Smooth muscle cell (in vitro differentiated cells): Measurements from ENCODE around the gene MPP2. TPM values are rescaled to one million over a fixed set of nuclear protein-coding genes. Genes with fewer than 3 reads are reported as not detected.

Source experiments
- DNase-seq: peaks from one replicate; lab custom pipeline; 2025; ENCODE audit not compliant: unreplicated experiment; lab: John Stamatoyannopoulos, UW
- H2AFZ ChIP-seq: fragments of 200-600 bp; sonication (generic); 2 replicates; pipeline ENCODE4 v1.6.0; 2016; ENCODE audit warnings: antibody characterized with exemption, low read depth, mild to moderate bottlenecking
- H3F3A ChIP-seq: fragments of 200-600 bp; sonication (generic); 2 replicates; pipeline ENCODE4 v1.6.0; 2017; ENCODE audit warnings: antibody characterized with exemption, low read depth
- H3K27ac ChIP-seq: fragments of 200-600 bp; sonication (generic); 2 replicates; pipeline ENCODE4 v1.5.1; 2016; ENCODE audit warnings: low read depth, mild to moderate bottlenecking
- H3K27me3 ChIP-seq: fragments of 200-600 bp; sonication (generic); 2 replicates; pipeline ENCODE4 v1.6.1; 2016; ENCODE audit warnings: low read depth, mild to moderate bottlenecking
- H3K36me3 ChIP-seq: fragments of 200-600 bp; sonication (generic); 2 replicates; pipeline ENCODE4 v1.5.1; 2016; ENCODE audit warnings: low read depth
- H3K4me1 ChIP-seq: fragments of 200-600 bp; sonication (generic); 2 replicates; pipeline ENCODE4 v1.5.1; 2016; ENCODE audit warnings: low read depth
- H3K4me2 ChIP-seq: fragments of 200-600 bp; sonication (generic); 2 replicates; pipeline ENCODE4 v1.6.0; 2016; ENCODE audit warnings: mild to moderate bottlenecking
- H3K4me3 ChIP-seq: fragments of 200-600 bp; sonication (generic); 2 replicates; pipeline ENCODE4 v1.5.1; 2016; ENCODE audit warnings: mild to moderate bottlenecking
- H3K79me2 ChIP-seq: fragments of 200-600 bp; sonication (generic); 2 replicates; pipeline ENCODE4 v1.6.0; 2016; ENCODE audit warnings: low read depth, mild to moderate bottlenecking
- H3K9ac ChIP-seq: fragments of 200-600 bp; sonication (generic); 2 replicates; pipeline ENCODE4 v1.6.0; 2016; ENCODE audit warnings: low read depth
- H3K9me3 ChIP-seq: fragments of 200-600 bp; sonication (generic); replicated peaks from 2 replicates; pipeline ENCODE4 v1.5.1; 2016; ENCODE audit warnings: low read depth
- H4K20me1 ChIP-seq: fragments of 200-600 bp; sonication (generic); 2 replicates; pipeline ENCODE4 v1.6.0; 2016; ENCODE audit warnings: low read depth
- WGBS: methylation state at CpG from one replicate; pipeline ENCODE4 v1.1.7; 2016; ENCODE audit warnings: low lambda C conversion rate; 5-methylcytosine and 5-hydroxymethylcytosine counted together
- polyA plus RNA-seq: library from polyadenylated mRNA; unstranded; fragments of >200 nt; fragmentation: Nextera tagmentation; extraction: Ambion mirVana; gene quantifications from 2 replicates; pipeline ENCODE4 v1.2.1, GENCODE V29; 2016
- total RNA-seq: library from RNA; depleted of rRNA; stranded (reverse); fragments of >200 nt; gene quantifications from 2 replicates; pipeline ENCODE4 v1.2.3, GENCODE V29; 2014
- TF ChIP-seq, protein P1 (sequence below): fragments of 200-600 bp; sonication (generic); IDR thresholded peaks from 2 replicates; pipeline ENCODE4 v1.5.1; 2017; ENCODE audit warnings: borderline replicate concordance, mild to moderate bottlenecking, antibody characterized with exemption; ENCODE audit not compliant: insufficient read depth, poor library complexity, severe bottlenecking

Gene MPP2
- total and polyA plus RNA-seq, 2 experiments from 2014 or later: 15.4 to 19.4 TPM

DNA sequence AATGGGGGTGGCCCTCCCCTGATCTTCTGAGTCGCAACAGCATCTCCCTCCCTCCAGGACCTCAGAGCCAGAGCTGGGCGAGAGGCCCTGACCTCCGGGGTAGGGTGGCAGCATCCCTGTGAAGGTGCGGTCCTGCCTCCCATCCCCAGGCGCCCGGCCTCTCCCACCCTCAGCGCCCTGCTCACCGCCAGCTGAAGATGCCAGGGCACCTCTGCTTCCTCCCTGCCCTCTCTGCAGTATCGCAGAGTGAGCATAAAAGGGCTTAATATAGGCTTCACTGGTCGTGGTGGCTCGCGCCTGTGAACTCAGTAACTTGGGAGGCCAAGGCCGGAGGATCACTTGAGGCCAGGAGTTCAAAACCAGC is 10.7 kb upstream of the MPP2 start:
- TF ChIP-seq, protein P1, sequence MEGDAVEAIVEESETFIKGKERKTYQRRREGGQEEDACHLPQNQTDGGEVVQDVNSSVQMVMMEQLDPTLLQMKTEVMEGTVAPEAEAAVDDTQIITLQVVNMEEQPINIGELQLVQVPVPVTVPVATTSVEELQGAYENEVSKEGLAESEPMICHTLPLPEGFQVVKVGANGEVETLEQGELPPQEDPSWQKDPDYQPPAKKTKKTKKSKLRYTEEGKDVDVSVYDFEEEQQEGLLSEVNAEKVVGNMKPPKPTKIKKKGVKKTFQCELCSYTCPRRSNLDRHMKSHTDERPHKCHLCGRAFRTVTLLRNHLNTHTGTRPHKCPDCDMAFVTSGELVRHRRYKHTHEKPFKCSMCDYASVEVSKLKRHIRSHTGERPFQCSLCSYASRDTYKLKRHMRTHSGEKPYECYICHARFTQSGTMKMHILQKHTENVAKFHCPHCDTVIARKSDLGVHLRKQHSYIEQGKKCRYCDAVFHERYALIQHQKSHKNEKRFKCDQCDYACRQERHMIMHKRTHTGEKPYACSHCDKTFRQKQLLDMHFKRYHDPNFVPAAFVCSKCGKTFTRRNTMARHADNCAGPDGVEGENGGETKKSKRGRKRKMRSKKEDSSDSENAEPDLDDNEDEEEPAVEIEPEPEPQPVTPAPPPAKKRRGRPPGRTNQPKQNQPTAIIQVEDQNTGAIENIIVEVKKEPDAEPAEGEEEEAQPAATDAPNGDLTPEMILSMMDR: no peak
- peaks cover 47% of the 10 kb centered on the region for H3K27me3 ChIP-seq
- WGBS: 74% methylated on average over 13 of the region's 13 CpGs

DNA sequence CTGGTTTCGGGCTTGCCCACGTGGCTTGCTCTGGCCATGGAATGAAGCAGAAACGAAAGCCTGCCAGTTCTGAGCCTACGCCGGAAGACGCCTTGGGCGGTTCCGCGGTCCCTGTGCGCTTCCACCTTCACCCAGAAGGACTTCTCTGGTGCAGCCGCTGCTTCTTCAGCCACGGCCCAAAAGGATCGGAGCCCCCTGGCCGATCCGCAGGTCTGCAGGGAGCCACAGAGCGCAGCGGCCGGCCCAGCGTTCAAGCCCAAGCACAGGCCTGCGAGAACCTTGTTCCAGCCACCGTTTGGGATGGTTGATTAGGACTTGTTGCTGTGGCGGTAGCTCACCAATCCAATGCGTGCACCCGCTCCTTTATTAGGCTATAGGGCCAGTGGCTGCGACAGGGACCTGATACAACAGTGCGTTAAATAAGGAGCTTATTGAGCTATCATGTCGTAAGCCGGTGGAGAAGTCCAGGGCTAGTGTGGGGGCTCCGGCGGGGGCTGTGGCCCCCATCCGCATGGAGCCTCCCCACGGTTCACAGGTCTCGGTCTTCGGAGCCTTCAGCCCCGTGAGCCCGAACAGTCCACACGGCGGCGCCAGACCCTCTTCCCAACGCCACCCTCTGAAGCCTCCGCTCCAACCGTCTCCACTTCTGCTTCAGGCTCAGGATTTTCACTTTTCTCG is 10.2 kb upstream of the MPP2 start:
- Histone ChIP-seq H3K4me2 (peak overlapping the region; percentile 40), H3K9me3 (no peaks in the 10 kb centered on the region), H3K9ac (no peak overlapping the region), H3K27ac (no peak overlapping the region), H3K79me2 (no peaks in the 10 kb centered on the region), H3F3A (no peaks in the 10 kb centered on the region), H4K20me1 (no peaks in the 10 kb centered on the region), H3K4me1 (no peaks in the 10 kb centered on the region), H3K4me3 (no peak overlapping the region), H3K36me3 (no peaks in the 10 kb centered on the region), H2AFZ (no peak overlapping the region), H3K27me3 (peaks cover 46% of the 10 kb centered on the region)
- DNase-seq: no peak
- TF ChIP-seq, protein P1: peak; percentile 28
- 30% methylated on average over 43 of the region's 43 CpGs for WGBS

More for the DNA sequence above, 10.7 kb upstream of the MPP2 start:
- H3K4me1 ChIP-seq: no peaks in the 10 kb centered on the region
- no peak overlapping the region for H2AFZ ChIP-seq
- no peaks in the 10 kb centered on the region for H3K9me3 ChIP-seq
- no peaks in the 10 kb centered on the region for H3F3A ChIP-seq
- H4K20me1 ChIP-seq: no peaks in the 10 kb centered on the region
- H3K4me3 ChIP-seq: no peak overlapping the region
- no peak for DNase-seq
- no peaks in the 10 kb centered on the region for H3K79me2 ChIP-seq
- no peak overlapping the region for H3K4me2 ChIP-seq
- no peak overlapping the region for H3K27ac ChIP-seq
- no peak overlapping the region for H3K9ac ChIP-seq
- H3K36me3 ChIP-seq: no peaks in the 10 kb centered on the region

DNA sequence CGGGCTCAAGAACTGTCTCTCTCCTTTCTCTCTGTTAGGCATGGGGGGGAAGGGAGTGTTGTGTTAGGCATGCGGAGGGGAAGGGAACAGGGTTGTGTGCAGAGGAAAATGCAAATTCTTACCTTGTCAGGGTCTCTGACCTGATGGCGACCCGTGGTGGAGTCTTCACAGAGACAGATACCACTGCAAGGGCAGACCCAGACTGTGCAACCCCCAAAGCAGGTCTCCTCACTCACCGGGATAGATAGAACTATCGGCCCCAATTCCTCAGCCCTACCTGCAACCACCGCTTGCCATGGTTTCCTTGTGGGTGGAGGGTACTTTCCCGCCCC is 9.6 kb upstream of the MPP2 start:
- TF ChIP-seq, protein P1: no peak
- H3K4me3 ChIP-seq: no peak overlapping the region
- H3K27ac ChIP-seq: no peak overlapping the region
- no peaks in the 10 kb centered on the region for H4K20me1 ChIP-seq
- WGBS: 77% methylated on average over 8 of the region's 8 CpGs
- peaks cover 46% of the 10 kb centered on the region for H3K27me3 ChIP-seq
- no peaks in the 10 kb centered on the region for H3K4me1 ChIP-seq
- H3K4me2 ChIP-seq: no peak overlapping the region
- no peaks in the 10 kb centered on the region for H3F3A ChIP-seq
- DNase-seq: no peak
- no peaks in the 10 kb centered on the region for H3K79me2 ChIP-seq
- H3K9me3 ChIP-seq: no peaks in the 10 kb centered on the region
- H3K9ac ChIP-seq: no peak overlapping the region
- no peaks in the 10 kb centered on the region for H3K36me3 ChIP-seq
- no peak overlapping the region for H2AFZ ChIP-seq

DNA sequence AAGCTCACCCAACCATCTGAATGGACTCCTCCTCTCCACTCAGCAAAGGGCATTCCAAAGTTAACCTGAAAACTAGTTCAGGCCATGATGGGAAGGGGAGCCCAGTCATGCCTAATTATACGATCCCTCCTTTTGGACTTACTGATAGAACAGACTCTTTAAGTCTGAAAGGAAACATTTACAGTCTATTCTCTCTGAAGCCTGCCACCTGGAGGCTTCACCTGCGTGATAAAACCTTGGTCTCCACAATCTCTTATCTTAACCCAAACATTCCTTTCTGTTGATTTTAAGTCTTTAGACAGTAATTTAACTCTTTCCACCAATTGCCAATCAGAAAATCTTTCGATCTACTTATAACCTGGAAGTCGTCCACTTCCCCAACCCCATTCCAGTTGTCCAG is 9.0 kb upstream of the MPP2 start:
- no peaks in the 10 kb centered on the region for H4K20me1 ChIP-seq
- no peak overlapping the region for H3K4me2 ChIP-seq
- H2AFZ ChIP-seq: no peak overlapping the region
- H3K27ac ChIP-seq: no peak overlapping the region
- peaks cover 46% of the 10 kb centered on the region for H3K27me3 ChIP-seq
- H3K9ac ChIP-seq: no peak overlapping the region
- no peaks in the 10 kb centered on the region for H3K4me1 ChIP-seq
- H3K36me3 ChIP-seq: no peaks in the 10 kb centered on the region
- H3K9me3 ChIP-seq: no peaks in the 10 kb centered on the region
- no peaks in the 10 kb centered on the region for H3F3A ChIP-seq
- TF ChIP-seq, protein P1: no peak
- 76% methylated on average over 4 of the region's 4 CpGs for WGBS
- H3K4me3 ChIP-seq: no peak overlapping the region
- no peaks in the 10 kb centered on the region for H3K79me2 ChIP-seq
- no peak for DNase-seq
